Thyroid gland (tissue), 4 donors: ENCODE results near the gene FGF5. TPM values are rescaled to one million over a fixed set of nuclear protein-coding genes. Genes with fewer than 3 reads are reported as not detected.
"Not testable (repeated sequence)": the region's sequence is repeated elsewhere in the genome, so short reads cannot be mapped to it uniquely, and the experiment has no call there.

ENCODE experiments used
- DNase-seq, 2 donors: peaks; one replicate each; pipeline ENCODE4 v3.0.0-alpha.2; 2019
- H3K27ac ChIP-seq, 3 donors: fragments of 200-600 bp; sonication (generic); 1 replicate in 2 of 3; 2 replicates in 1 of 3; pipeline ENCODE4 v1.5.1; 2016 to 2019; ENCODE audit warnings: mild to moderate bottlenecking in 1 of 3, moderate library complexity in 1 of 3
- H3K27me3 ChIP-seq: fragments of 200-600 bp; sonication (generic); one replicate; pipeline ENCODE4 v1.5.1; 2019
- H3K36me3 ChIP-seq, 2 donors: fragments of 200-600 bp; sonication (generic); one replicate each; pipeline ENCODE4 v1.5.1; 2016 to 2019
- H3K4me1 ChIP-seq, 2 donors: fragments of 200-600 bp; sonication (generic); one replicate each; pipeline ENCODE4 v1.5.1; 2017 to 2019
- H3K4me3 ChIP-seq, 3 donors: fragments of 200-600 bp; sonication (generic); replicated peaks in 1 of 3; 1 replicate in 2 of 3; 2 replicates in 1 of 3; pipeline ENCODE4 v1.5.1; 2016; ENCODE audit warnings: mild to moderate bottlenecking in 1 of 3
- H3K9me3 ChIP-seq: fragments of 200-600 bp; sonication (generic); one replicate; pipeline ENCODE4 v1.5.1; 2017
- CTCF ChIP-seq, 6 experiments: fragments of 200-600 bp in 3 of 6; fragments of 450-650 bp in 3 of 6; sonication (generic) in 3 of 6; IDR thresholded peaks; one replicate each; pipeline ENCODE4 v1.5.1; 2016 to 2019; ENCODE audit warnings: antibody characterized with exemption in 6 of 6, mild to moderate bottlenecking in 2 of 6, inconsistent platforms in 1 of 6, moderate library complexity in 1 of 6
- POLR2A ChIP-seq, 2 donors: fragments of 450-650 bp; IDR thresholded peaks; one replicate each; pipeline ENCODE4 v1.6.1; 2017; ENCODE audit warnings: antibody characterized with exemption in 2 of 2, mild to moderate bottlenecking in 2 of 2, moderate library complexity in 1 of 2
- WGBS, 2 donors: methylation state at CpG; one replicate each; pipeline ENCODE4 v1.1.5; 2017; 5-methylcytosine and 5-hydroxymethylcytosine counted together
- intact Hi-C: fragments of 100-400 bp; cut with DNase I; formaldehyde crosslinking; loops from one replicate; pipeline ENCODE4 v1.15.1; 2023
- total RNA-seq, 4 donors: library from RNA; depleted of rRNA; stranded (reverse); fragments of >200 nt; gene quantifications; one replicate each; pipeline ENCODE4 v1.2.3, GENCODE V29; 2016

Gene FGF5
- total RNA-seq, 4 donors from 2014 or later: not detected

- no peaks in the 10 kb centered on the region for H3K4me1 ChIP-seq
- no peak for DNase-seq
- H3K36me3 ChIP-seq: no peaks in the 10 kb centered on the region
- 82 to 93% methylated on average over 3 of the region's 3 CpGs for WGBS, 2 donors
- H3K9me3 ChIP-seq: no peaks in the 10 kb centered on the region
- H3K27ac ChIP-seq: no peak overlapping the region
- no peak overlapping the region for H3K4me3 ChIP-seq
- no peaks in the 10 kb centered on the region for H3K27me3 ChIP-seq
- intact Hi-C loops: no loop called here
- TF ChIP-seq CTCF (IDR thresholded peaks at IDR 0.05): no peak
- TF ChIP-seq POLR2A (IDR thresholded peaks at IDR 0.05): no peak
These were observed 26.8 kb upstream of the FGF5 start for GRCh38 chr4:80239480-80240150.

GRCh38 chr4:80240976-80241375 is 25.5 kb upstream of the FGF5 start:
- Histone ChIP-seq H3K27me3 (no peaks in the 10 kb centered on the region), H3K9me3 (no peaks in the 10 kb centered on the region), H3K4me3 (no peak overlapping the region), H3K4me1 (no peaks in the 10 kb centered on the region), H3K36me3 (no peaks in the 10 kb centered on the region), H3K27ac (no peak overlapping the region)
- TF ChIP-seq POLR2A (IDR thresholded peaks at IDR 0.05) (no peak), CTCF (IDR thresholded peaks at IDR 0.05) (no peak)
- intact Hi-C loops: no loop called here
- no peak for DNase-seq

GRCh38 chr4:80243274-80244018 is 23.0 kb upstream of the FGF5 start:
- H3K27me3 ChIP-seq: no peaks in the 10 kb centered on the region
- H3K36me3 ChIP-seq: no peaks in the 10 kb centered on the region
- TF ChIP-seq CTCF (IDR thresholded peaks at IDR 0.05): no peak
- no peak for TF ChIP-seq POLR2A (IDR thresholded peaks at IDR 0.05)
- 54 to 73% methylated on average over 6 of the region's 6 CpGs for WGBS, 2 donors
- no peaks in the 10 kb centered on the region for H3K9me3 ChIP-seq
- no peak overlapping the region for H3K27ac ChIP-seq
- no peak for DNase-seq
- H3K4me1 ChIP-seq: no peaks in the 10 kb centered on the region
- H3K4me3 ChIP-seq: no peak overlapping the region
- intact Hi-C loops: no loop called here

- H3K27ac ChIP-seq, H3K27me3 ChIP-seq, intact Hi-C loops, H3K36me3 ChIP-seq, DNase-seq, H3K4me3 ChIP-seq, H3K9me3 ChIP-seq, H3K4me1 ChIP-seq: not testable (repeated sequence)
- WGBS, 2 donors: 92 to 99% methylated on average over 1 of the region's 1 CpG
These were observed 19.0 kb upstream of the FGF5 start for GRCh38 chr4:80247484-80247883.

- TF ChIP-seq POLR2A (IDR thresholded peaks at IDR 0.05): no peak
- TF ChIP-seq CTCF (IDR thresholded peaks at IDR 0.05): no peak
- no peak for DNase-seq
- 71 to 81% methylated on average over 1 of the region's 1 CpG for WGBS, 2 donors
- intact Hi-C loops: no loop called here
- H3K36me3 ChIP-seq: no peaks in the 10 kb centered on the region
- H3K4me3 ChIP-seq: no peak overlapping the region
- H3K4me1 ChIP-seq: no peaks in the 10 kb centered on the region
- no peaks in the 10 kb centered on the region for H3K27me3 ChIP-seq
- H3K27ac ChIP-seq: no peak overlapping the region
- no peaks in the 10 kb centered on the region for H3K9me3 ChIP-seq
These were observed 17.3 kb upstream of the FGF5 start for GRCh38 chr4:80249144-80249543.
